Natural killer cell treated with Interleukin-12 subunit alpha and Interleukin-12 subunit beta and Interleukin-15 and Interleukin-18, amount 100 ng/mL, for 72 hours (primary cell): ENCODE data around the gene SIAH2. TPM values are rescaled to one million over a fixed set of nuclear protein-coding genes. Genes with fewer than 3 reads are reported as not detected.
"Not testable (repeated sequence)": the region's sequence is repeated elsewhere in the genome, so short reads cannot be mapped to it uniquely, and the experiment has no call there.

Experiments
- ATAC-seq, 2 donors: fragments of 150-1000 bp; cut with Tn5 transposase in 1 of 2; sonication (Bioruptor Pico), chemical (Tn5 transposase) in 1 of 2; 2 replicates each; pipeline ENCODE4 v1.10.0; 2021
- DNase-seq: peaks from one replicate; pipeline ENCODE4 v3.0.0; 2022; ENCODE audit warnings: low spot score
- H3K27ac Mint-ChIP-seq, 2 donors: 1 replicate in 1 of 2; 2 replicates in 1 of 2; pipeline ENCODE4 v1.8.0; 2022; ENCODE audit warnings: mixed read lengths in 2 of 2, mild to moderate bottlenecking in 1 of 2, moderate library complexity in 1 of 2
- H3K27me3 Mint-ChIP-seq, 2 donors: 1 replicate in 1 of 2; 2 replicates in 1 of 2; pipeline ENCODE4 v1.8.0; 2022; ENCODE audit warnings: mixed read lengths in 2 of 2
- H3K36me3 Mint-ChIP-seq: one replicate; pipeline ENCODE4 v1.8.0; 2022; ENCODE audit warnings: mixed read lengths
- H3K4me1 Mint-ChIP-seq, 2 donors: 1 replicate in 1 of 2; 2 replicates in 1 of 2; pipeline ENCODE4 v1.8.0; 2022; ENCODE audit warnings: low read depth in 2 of 2, mixed read lengths in 2 of 2, mild to moderate bottlenecking in 1 of 2
- H3K4me3 Mint-ChIP-seq: one replicate; pipeline ENCODE4 v1.8.0; 2022; ENCODE audit warnings: mixed read lengths
- H3K9me3 Mint-ChIP-seq: 2 replicates; pipeline ENCODE4 v1.8.0; 2022; ENCODE audit warnings: mixed read lengths
- total RNA-seq, 2 donors: library from RNA; stranded (reverse); gene quantifications; one replicate each; pipeline ENCODE4 v1.2.3, GENCODE V29; 2022

The SIAH2 gene, protein sequence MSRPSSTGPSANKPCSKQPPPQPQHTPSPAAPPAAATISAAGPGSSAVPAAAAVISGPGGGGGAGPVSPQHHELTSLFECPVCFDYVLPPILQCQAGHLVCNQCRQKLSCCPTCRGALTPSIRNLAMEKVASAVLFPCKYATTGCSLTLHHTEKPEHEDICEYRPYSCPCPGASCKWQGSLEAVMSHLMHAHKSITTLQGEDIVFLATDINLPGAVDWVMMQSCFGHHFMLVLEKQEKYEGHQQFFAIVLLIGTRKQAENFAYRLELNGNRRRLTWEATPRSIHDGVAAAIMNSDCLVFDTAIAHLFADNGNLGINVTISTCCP
- 10 to 100 TPM; 34.9 to 41.4 TPM for total RNA-seq

DNA sequence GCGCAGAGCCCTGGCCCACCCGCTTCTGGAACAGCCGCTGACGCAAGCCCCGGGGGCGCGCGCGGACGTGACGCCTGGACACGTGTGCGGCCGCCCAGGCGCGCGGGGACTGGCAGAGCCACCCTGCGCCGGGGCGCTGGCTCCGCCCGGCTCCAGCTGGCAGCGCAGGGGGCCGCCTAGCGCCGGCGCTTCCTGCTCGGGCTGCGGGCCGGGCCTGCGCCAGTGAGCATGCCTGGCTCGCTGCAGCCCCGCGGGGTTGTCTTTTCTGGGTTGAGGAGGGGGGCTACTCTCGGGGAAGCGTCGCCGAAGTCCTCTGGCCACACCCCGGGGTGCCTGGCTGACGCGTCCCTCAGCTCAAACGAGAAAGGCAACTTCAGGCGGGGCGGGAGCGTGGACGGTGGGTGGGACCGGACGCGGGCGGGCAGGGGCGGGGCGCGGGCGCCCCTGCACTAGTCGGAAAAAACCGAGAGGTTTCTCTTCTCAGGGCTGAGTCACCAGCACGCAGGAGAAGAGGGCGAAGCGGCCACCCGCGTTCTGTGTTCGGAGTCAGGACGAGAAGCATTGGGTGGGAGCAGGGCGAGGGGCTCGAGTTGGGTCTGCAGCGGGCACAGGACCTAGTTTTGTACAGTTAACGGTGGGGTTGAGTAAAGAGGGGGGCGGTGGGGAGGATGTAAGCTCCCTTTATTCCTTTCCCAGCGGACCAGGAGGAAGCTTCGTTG lies at the start of gene SIAH2:
SIAH2 (minus strand) TSS at position 48 of the 719 bp plus-strand sequence. CDS start 320 bp downstream, outside the sequence.
- H3K9me3 Mint-ChIP-seq, result no peaks in the 10 kb centered on the region
- H3K27me3 Mint-ChIP-seq, result no peaks in the 10 kb centered on the region
- peak; percentile 94 for DNase-seq
- H3K36me3 Mint-ChIP-seq, result peaks cover 5% of the 10 kb centered on the region
- peak within 1 kb of the TSS; percentile 94 for H3K4me3 Mint-ChIP-seq
- H3K4me1 Mint-ChIP-seq, result peaks cover 36 to 57% of the 10 kb centered on the region in 2 donors
- peak; percentile 90 to 93 for ATAC-seq
- peak within 1 kb of the TSS; percentile 95 to 100 for H3K27ac Mint-ChIP-seq

- no peaks in the 10 kb centered on the region for H3K9me3 Mint-ChIP-seq
These were observed 49.0 kb upstream of the SIAH2 start for GRCh38 chr3:150811984-150812383.

GRCh38 chr3:150810641-150811040 lies 47.7 kb upstream of the SIAH2 start:
- Mint-ChIP-seq H3K27ac (no peak overlapping the region), H3K27me3 (peaks cover 13 to 40% of the 10 kb centered on the region in 2 donors), H3K4me1 (no peaks in the 10 kb centered on the region), H3K9me3 (no peaks in the 10 kb centered on the region), H3K36me3 (no peaks in the 10 kb centered on the region), H3K4me3 (no peak overlapping the region)
- DNase-seq (no peak), ATAC-seq (no peak)

More at GRCh38 chr3:150811984-150812383, 49.0 kb upstream of the SIAH2 start:
- no peak overlapping the region for H3K4me3 Mint-ChIP-seq
- no peak overlapping the region for H3K27ac Mint-ChIP-seq
- H3K36me3 Mint-ChIP-seq, result no peaks in the 10 kb centered on the region
- DNase-seq (no peak), ATAC-seq (no peak)
- H3K27me3 Mint-ChIP-seq, result peaks cover 13 to 28% of the 10 kb centered on the region in 2 donors
- no peaks in the 10 kb centered on the region for H3K4me1 Mint-ChIP-seq

- Mint-ChIP-seq H3K27ac (no peak overlapping the region), H3K9me3 (no peaks in the 10 kb centered on the region), H3K4me3 (no peak overlapping the region), H3K4me1 (no peaks in the 10 kb centered on the region), H3K27me3 (peaks cover 10 to 33% of the 10 kb centered on the region in 2 donors), H3K36me3 (no peaks in the 10 kb centered on the region)
- ATAC-seq, result no peak
- DNase-seq, result no peak
These were observed 43.3 kb upstream of the SIAH2 start for GRCh38 chr3:150806185-150806835.

GRCh38 chr3:150805354-150805753 lies 42.4 kb upstream of the SIAH2 start:
- ATAC-seq, result no peak
- H3K4me3 Mint-ChIP-seq, result no peak overlapping the region
- no peaks in the 10 kb centered on the region for H3K36me3 Mint-ChIP-seq
- H3K9me3 Mint-ChIP-seq, result no peaks in the 10 kb centered on the region
- no peak overlapping the region for H3K27ac Mint-ChIP-seq
- H3K27me3 Mint-ChIP-seq, result peaks cover 11 to 28% of the 10 kb centered on the region in 2 donors
- H3K4me1 Mint-ChIP-seq, result no peaks in the 10 kb centered on the region
- DNase-seq, result no peak

GRCh38 chr3:150803440-150803985 lies 40.5 kb upstream of the SIAH2 start:
- ATAC-seq (no peak), DNase-seq (no peak)
- Mint-ChIP-seq H3K27me3 (peaks cover 12 to 33% of the 10 kb centered on the region in 2 donors), H3K4me3 (no peak overlapping the region), H3K4me1 (peaks cover 3 to 5% of the 10 kb centered on the region in 2 donors), H3K27ac (no peak overlapping the region), H3K9me3 (no peaks in the 10 kb centered on the region), H3K36me3 (no peaks in the 10 kb centered on the region)

DNA sequence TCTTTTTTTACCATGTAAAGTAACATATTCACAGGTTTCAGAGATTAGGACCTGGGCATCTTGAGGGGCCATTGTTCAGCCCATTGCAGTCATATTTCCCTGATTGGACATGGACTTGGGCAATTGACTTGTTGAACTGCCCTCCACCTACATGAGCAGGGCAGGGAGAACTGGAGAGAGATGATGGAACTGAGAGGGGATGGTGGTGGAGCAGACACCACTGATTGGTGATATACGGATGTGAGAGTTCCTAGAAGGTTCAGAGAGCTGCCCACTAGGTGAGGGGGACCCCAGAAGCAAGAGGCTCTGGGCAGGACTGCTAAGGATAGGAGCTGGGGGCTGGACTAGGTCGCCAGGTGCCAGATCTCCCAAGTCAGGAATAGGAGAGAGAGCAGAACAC lies 37.8 kb upstream of the SIAH2 start:
- peak overlapping the region in 1 of 2 donors; percentile 34 for H3K27ac Mint-ChIP-seq
- DNase-seq, result no peak
- peaks cover 5 to 12% of the 10 kb centered on the region in 2 donors for H3K4me1 Mint-ChIP-seq
- peaks cover 21 to 30% of the 10 kb centered on the region in 2 donors for H3K27me3 Mint-ChIP-seq
- no peak overlapping the region for H3K4me3 Mint-ChIP-seq
- H3K36me3 Mint-ChIP-seq, result no peaks in the 10 kb centered on the region
- H3K9me3 Mint-ChIP-seq, result no peaks in the 10 kb centered on the region
- no peak for ATAC-seq

DNA sequence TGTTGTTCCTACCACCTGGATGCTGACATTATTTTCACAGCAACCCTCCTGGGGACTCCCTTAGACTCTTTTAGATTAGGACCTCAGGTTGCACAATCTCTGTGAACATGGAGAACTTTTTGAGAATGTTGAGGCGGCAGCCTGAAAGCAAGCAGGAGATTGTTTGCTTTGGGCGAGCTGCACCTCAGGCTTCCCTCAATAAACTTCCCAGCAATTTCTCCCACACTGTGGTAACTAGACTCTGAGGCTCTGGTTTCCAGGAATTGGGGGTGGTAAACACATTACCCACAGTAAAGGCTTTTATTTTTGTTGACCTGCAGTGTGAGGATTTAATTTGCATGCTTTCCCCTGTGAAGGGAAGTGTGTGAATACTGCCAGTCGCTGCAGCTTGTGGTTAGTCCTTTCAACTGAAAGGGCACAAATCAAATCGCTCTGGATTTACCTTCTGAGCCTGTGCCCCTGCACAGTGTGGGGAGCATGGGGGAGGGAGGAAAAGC lies 35.2 kb upstream of the SIAH2 start:
- Mint-ChIP-seq H3K9me3 (no peaks in the 10 kb centered on the region), H3K36me3 (no peaks in the 10 kb centered on the region), H3K27me3 (peaks cover 15 to 17% of the 10 kb centered on the region in 2 donors), H3K27ac (no peak overlapping the region), H3K4me3 (no peak overlapping the region), H3K4me1 (peaks cover 5 to 12% of the 10 kb centered on the region in 2 donors)
- peak; percentile 45 to 56 for ATAC-seq
- DNase-seq, result no peak

DNA sequence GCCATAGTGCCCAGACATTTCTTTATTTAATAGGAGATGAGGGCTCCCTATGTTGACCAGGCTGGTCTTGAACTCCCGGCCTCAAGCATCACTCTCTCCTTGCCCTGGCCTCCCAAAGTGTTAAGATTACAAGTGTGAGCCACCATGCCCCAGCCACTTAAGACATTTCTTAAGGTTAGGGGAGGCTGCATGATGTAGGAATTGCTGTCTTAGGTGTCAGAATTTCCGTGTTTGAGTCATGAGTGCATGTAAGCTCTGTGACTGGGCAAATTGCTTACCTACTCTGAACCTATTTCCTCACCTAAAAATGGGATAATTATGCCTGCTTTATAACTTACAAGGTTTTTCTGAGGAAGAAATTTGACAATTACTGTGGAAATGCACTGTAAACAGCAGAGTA lies 34.2 kb upstream of the SIAH2 start:
- Mint-ChIP-seq H3K4me3 (no peak overlapping the region), H3K9me3 (no peaks in the 10 kb centered on the region), H3K27me3 (peaks cover 15 to 17% of the 10 kb centered on the region in 2 donors), H3K27ac (peak overlapping the region in 1 of 2 donors; percentile 80), H3K36me3 (no peaks in the 10 kb centered on the region), H3K4me1 (peaks cover 5 to 12% of the 10 kb centered on the region in 2 donors)
- ATAC-seq (peak in 1 of 2 donors; percentile 58), DNase-seq (no peak)

- Mint-ChIP-seq H3K4me1 (peaks cover 5 to 12% of the 10 kb centered on the region in 2 donors), H3K27ac (peak overlapping the region in 1 of 2 donors; percentile 80), H3K27me3 (peaks cover 16 to 17% of the 10 kb centered on the region in 2 donors)
- H3K36me3 Mint-ChIP-seq, ATAC-seq, DNase-seq, H3K9me3 Mint-ChIP-seq, H3K4me3 Mint-ChIP-seq: not testable (repeated sequence)
These were observed 33.6 kb upstream of the SIAH2 start for GRCh38 chr3:150796527-150796926.

GRCh38 chr3:150793641-150794040 lies 30.7 kb upstream of the SIAH2 start:
- DNase-seq, result no peak
- no peak overlapping the region for H3K4me3 Mint-ChIP-seq
- no peaks in the 10 kb centered on the region for H3K9me3 Mint-ChIP-seq
- no peak for ATAC-seq
- H3K4me1 Mint-ChIP-seq, result peaks cover 0 to 10% of the 10 kb centered on the region in 2 donors
- H3K36me3 Mint-ChIP-seq, result no peaks in the 10 kb centered on the region
- H3K27ac Mint-ChIP-seq, result no peak overlapping the region
- H3K27me3 Mint-ChIP-seq, result peaks cover 9 to 19% of the 10 kb centered on the region in 2 donors

DNA sequence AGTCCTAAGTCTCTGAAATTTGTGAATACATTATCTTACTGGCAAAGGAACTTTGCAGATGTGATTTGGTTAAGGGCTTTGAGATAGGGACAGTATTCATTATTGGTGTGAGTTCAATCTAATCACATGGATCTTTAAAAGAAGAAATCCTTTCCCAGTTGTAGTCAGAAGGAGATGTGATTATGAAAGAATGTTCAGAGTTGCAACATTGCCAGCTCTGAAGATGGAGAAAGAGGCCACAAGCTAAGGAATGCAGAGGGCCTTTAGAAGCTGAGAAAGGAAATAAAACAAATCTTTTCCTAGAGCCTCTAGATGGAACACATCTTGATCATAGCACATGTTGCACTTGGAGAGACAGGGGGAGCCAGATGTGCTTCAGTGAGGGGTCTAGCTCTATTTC lies 27.7 kb upstream of the SIAH2 start:
- DNase-seq (no peak), ATAC-seq (no peak)
- Mint-ChIP-seq H3K4me1 (peaks cover 5 to 6% of the 10 kb centered on the region in 2 donors), H3K9me3 (no peaks in the 10 kb centered on the region), H3K36me3 (no peaks in the 10 kb centered on the region), H3K27ac (no peak overlapping the region), H3K27me3 (peaks cover 0 to 19% of the 10 kb centered on the region in 2 donors), H3K4me3 (no peak overlapping the region)

GRCh38 chr3:150789451-150789850 lies 26.5 kb upstream of the SIAH2 start:
- no peak overlapping the region for H3K4me3 Mint-ChIP-seq
- ATAC-seq (no peak), DNase-seq (no peak)
- H3K36me3 Mint-ChIP-seq, result no peaks in the 10 kb centered on the region
- H3K4me1 Mint-ChIP-seq, result peaks cover 5 to 9% of the 10 kb centered on the region in 2 donors
- H3K27ac Mint-ChIP-seq, result peak overlapping the region in 1 of 2 donors; percentile 16
- peaks cover 0 to 19% of the 10 kb centered on the region in 2 donors for H3K27me3 Mint-ChIP-seq
- H3K9me3 Mint-ChIP-seq, result no peaks in the 10 kb centered on the region
